IPS-18a (cell line): ENCODE results near the gene ORAI3.

Source experiments
- H3K27ac ChIP-seq: one replicate; pipeline ENCODE4 v1.5.1; 2013; ENCODE audit warnings: low read length
- H3K27me3 ChIP-seq: one replicate; pipeline ENCODE4 v1.6.1; 2013; ENCODE audit warnings: mild to moderate bottlenecking, low read length; ENCODE audit not compliant: control insufficient read depth, insufficient read depth
- H3K36me3 ChIP-seq: one replicate; pipeline ENCODE4 v1.6.1; 2013; ENCODE audit warnings: low read depth, low read length; ENCODE audit not compliant: control insufficient read depth
- H3K4me1 ChIP-seq: one replicate; pipeline ENCODE4 v1.6.1; 2013; ENCODE audit warnings: low read depth, low read length; ENCODE audit not compliant: control insufficient read depth
- H3K4me3 ChIP-seq: one replicate; pipeline ENCODE4 v1.5.1; 2013; ENCODE audit warnings: low read length
- H3K9ac ChIP-seq: one replicate; pipeline ENCODE4 v1.6.1; 2013; ENCODE audit warnings: mild to moderate bottlenecking, low read length, moderate library complexity
- H3K9me3 ChIP-seq: one replicate; pipeline ENCODE4 v1.6.1; 2013; ENCODE audit warnings: low read depth, low read length; ENCODE audit not compliant: control insufficient read depth

ORAI3 gene

DNA sequence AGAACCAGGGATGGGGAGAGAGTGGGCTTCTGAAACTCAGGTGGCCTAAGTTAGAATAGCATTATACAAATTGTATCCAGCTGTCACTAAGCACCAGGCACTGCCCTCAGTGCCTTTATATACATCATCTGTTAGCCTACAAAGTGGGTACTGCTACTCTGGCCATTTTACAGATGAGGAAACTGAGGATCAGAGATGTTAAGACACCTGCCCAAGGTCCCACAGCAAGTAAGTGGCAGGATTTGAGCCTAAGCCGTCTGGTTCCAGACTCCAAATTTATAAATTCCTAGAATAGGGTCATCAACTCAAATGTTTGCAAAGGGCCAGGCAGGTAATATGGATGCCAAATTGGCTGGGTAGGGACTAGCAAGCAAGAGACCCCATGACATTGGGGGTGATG lies 2.3 kb downstream of the ORAI3 start:
- Histone ChIP-seq H3K4me3 (no peak overlapping the region), H3K4me1 (peaks cover 25% of the 10 kb centered on the region), H3K27ac (no peak overlapping the region)

GRCh38 chr16:30951750-30952149 lies 2.9 kb downstream of the ORAI3 start:
- Histone ChIP-seq H3K27me3 (no peaks in the 10 kb centered on the region), H3K36me3 (no peaks in the 10 kb centered on the region), H3K9me3 (no peaks in the 10 kb centered on the region), H3K9ac (no peak overlapping the region), H3K4me3 (no peak overlapping the region), H3K27ac (no peak overlapping the region), H3K4me1 (peaks cover 21% of the 10 kb centered on the region)

More for the DNA sequence above, 2.3 kb downstream of the ORAI3 start:
- Histone ChIP-seq H3K9ac (no peak overlapping the region), H3K9me3 (no peaks in the 10 kb centered on the region), H3K27me3 (no peaks in the 10 kb centered on the region), H3K36me3 (no peaks in the 10 kb centered on the region)

GRCh38 chr16:30953111-30953510 lies 4.2 kb downstream of the ORAI3 start:
- H3K27me3 ChIP-seq: no peaks in the 10 kb centered on the region
- no peak overlapping the region for H3K27ac ChIP-seq
- H3K4me1 ChIP-seq: peaks cover 15% of the 10 kb centered on the region
- H3K36me3 ChIP-seq: no peaks in the 10 kb centered on the region
- H3K9me3 ChIP-seq: no peaks in the 10 kb centered on the region
- H3K9ac ChIP-seq: no peak overlapping the region
- H3K4me3 ChIP-seq: no peak overlapping the region

GRCh38 chr16:30953511-30954124 lies 4.8 kb downstream of the ORAI3 start:
- Histone ChIP-seq H3K27ac (no peak overlapping the region), H3K4me1 (peaks cover 15% of the 10 kb centered on the region)

DNA sequence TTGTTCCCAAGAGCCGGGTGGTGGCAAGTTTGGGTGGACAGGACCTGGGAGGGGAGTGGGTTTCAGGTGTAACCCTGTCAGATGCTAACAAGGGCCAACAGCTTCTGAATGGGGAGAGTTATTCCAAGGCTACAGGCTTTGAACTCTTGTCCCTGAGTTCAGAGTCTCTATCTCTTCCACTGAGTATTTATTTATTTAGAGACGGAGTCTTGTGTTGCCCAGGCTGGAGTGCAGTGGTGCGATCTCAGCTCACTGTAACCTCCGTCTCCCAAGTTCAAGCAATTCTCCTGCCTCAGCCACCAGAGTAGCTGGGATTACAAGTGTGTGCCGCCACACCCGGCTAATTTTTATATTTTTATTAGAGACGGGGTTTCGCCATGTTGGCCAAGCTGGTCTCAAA lies 6.1 kb downstream of the ORAI3 start:
- peaks cover 10% of the 10 kb centered on the region for H3K36me3 ChIP-seq
- no peak overlapping the region for H3K27ac ChIP-seq
- H3K9ac ChIP-seq: no peak overlapping the region
- H3K4me1 ChIP-seq: peaks cover 11% of the 10 kb centered on the region
- H3K4me3 ChIP-seq: no peak overlapping the region
- H3K27me3 ChIP-seq: no peaks in the 10 kb centered on the region
- no peaks in the 10 kb centered on the region for H3K9me3 ChIP-seq

More at GRCh38 chr16:30953511-30954124, 4.8 kb downstream of the ORAI3 start:
- H3K36me3 ChIP-seq: no peaks in the 10 kb centered on the region
- no peak overlapping the region for H3K9ac ChIP-seq
- H3K4me3 ChIP-seq: no peak overlapping the region
- no peaks in the 10 kb centered on the region for H3K9me3 ChIP-seq
- no peaks in the 10 kb centered on the region for H3K27me3 ChIP-seq

DNA sequence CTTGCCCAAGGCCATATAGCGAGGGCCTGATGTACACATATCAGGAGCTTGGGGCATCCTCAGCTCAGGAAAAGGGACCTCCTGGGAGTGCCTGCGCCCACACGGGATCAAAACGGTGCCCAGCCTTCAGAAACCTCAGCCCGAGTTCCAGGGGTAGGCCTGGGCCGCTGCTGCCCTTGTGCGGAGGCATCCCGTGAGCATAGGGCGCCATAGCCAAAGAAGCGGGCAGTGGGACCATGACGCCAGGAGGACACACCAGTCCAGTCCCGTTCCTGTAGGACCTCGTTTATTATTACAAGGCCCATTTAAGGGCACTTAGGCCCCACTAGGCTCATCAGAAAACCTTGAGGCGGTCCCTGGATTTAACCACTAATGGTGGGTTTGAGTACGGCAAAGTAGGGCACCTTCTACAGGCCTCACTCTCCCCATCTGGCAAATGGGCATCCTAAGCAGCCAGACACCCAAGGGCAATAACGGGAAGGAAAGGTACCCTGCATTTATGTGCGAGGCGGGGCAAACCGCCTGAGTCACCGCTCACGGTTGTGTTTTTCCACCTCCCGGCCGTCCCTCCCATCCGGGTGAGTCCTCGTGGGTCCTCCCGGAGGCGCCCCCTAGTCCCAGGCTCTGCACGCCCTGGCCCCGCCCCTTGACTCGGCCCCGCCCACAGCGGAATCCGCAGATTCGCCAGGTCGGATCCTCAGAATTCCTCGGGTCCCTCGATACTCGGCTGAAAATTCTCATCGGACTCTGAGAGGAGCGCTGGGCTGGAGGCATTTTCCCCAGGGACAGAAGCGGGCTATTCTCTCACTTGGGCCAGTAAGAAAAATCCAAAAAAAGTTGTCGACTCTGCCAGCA lies 8.0 kb downstream of the ORAI3 start:
- Histone ChIP-seq H3K9ac (peak overlapping the region; percentile 97), H3K27ac (peak overlapping the region; percentile 98), H3K27me3 (no peaks in the 10 kb centered on the region), H3K9me3 (no peaks in the 10 kb centered on the region), H3K36me3 (peaks cover 26% of the 10 kb centered on the region), H3K4me3 (peak overlapping the region; percentile 85), H3K4me1 (peaks cover 4% of the 10 kb centered on the region)

GRCh38 chr16:30957456-30958174 lies 8.7 kb downstream of the ORAI3 start, which contains the start of gene SETD1A:
Gene SETD1A (plus strand): TSS chr16:30957754. CDS start chr16:30958732, 978 bp downstream.
- peak within 1 kb of the TSS; percentile 85 for H3K4me3 ChIP-seq
- H3K9ac ChIP-seq: peak within 1 kb of the TSS; percentile 97
- no peaks in the 10 kb centered on the region for H3K27me3 ChIP-seq
- H3K27ac ChIP-seq: peak within 1 kb of the TSS; percentile 98
- peaks cover 34% of the 10 kb centered on the region for H3K36me3 ChIP-seq
- H3K4me1 ChIP-seq: peaks cover 4% of the 10 kb centered on the region
- H3K9me3 ChIP-seq: no peaks in the 10 kb centered on the region

GRCh38 chr16:30958175-30959079 lies 9.6 kb downstream of the ORAI3 start:
- Histone ChIP-seq H3K4me3 (peak overlapping the region; percentile 85), H3K36me3 (peaks cover 42% of the 10 kb centered on the region), H3K9me3 (no peaks in the 10 kb centered on the region), H3K9ac (peak overlapping the region; percentile 52), H3K27ac (no peak overlapping the region), H3K4me1 (peaks cover 4% of the 10 kb centered on the region), H3K27me3 (no peaks in the 10 kb centered on the region)

GRCh38 chr16:30961384-30961783 lies 12.5 kb downstream of the ORAI3 start:
- Histone ChIP-seq H3K4me1 (no peaks in the 10 kb centered on the region), H3K27ac (no peak overlapping the region), H3K36me3 (peaks cover 68% of the 10 kb centered on the region), H3K4me3 (no peak overlapping the region), H3K9ac (no peak overlapping the region), H3K9me3 (no peaks in the 10 kb centered on the region), H3K27me3 (no peaks in the 10 kb centered on the region)

GRCh38 chr16:30963925-30964511 lies 15.2 kb downstream of the ORAI3 start:
- no peak overlapping the region for H3K4me3 ChIP-seq
- no peak overlapping the region for H3K27ac ChIP-seq
- H3K9me3 ChIP-seq: no peaks in the 10 kb centered on the region
- peaks cover 86% of the 10 kb centered on the region for H3K36me3 ChIP-seq
- no peaks in the 10 kb centered on the region for H3K4me1 ChIP-seq
- no peaks in the 10 kb centered on the region for H3K27me3 ChIP-seq
- no peak overlapping the region for H3K9ac ChIP-seq
